Tibial nerve (tissue), 4 donors: ENCODE results near the gene SCYGR1.

ENCODE experiments used
- EP300 ChIP-seq, 2 donors: sonication (generic); formaldehyde crosslinking; IDR thresholded peaks; one replicate each; pipeline ENCODE4 v1.6.1; 2017; ENCODE audit warnings: antibody characterized with exemption in 2 of 2, mild to moderate bottlenecking in 1 of 2
- POLR2A ChIP-seq, 2 donors: fragments of 450-650 bp; IDR thresholded peaks; one replicate each; pipeline ENCODE4 v1.6.1; 2017; ENCODE audit warnings: antibody characterized with exemption in 2 of 2, mild to moderate bottlenecking in 2 of 2, moderate library complexity in 2 of 2
- TF ChIP-seq, protein P1 (sequence below), 5 experiments: fragments of 200-600 bp in 3 of 5; fragments of 450-650 bp in 2 of 5; sonication (generic) in 3 of 5; IDR thresholded peaks; one replicate each; pipeline ENCODE4 v1.5.1; 2016 to 2019; ENCODE audit warnings: antibody characterized with exemption in 5 of 5, mild to moderate bottlenecking in 3 of 5, moderate library complexity in 2 of 5

DNA sequence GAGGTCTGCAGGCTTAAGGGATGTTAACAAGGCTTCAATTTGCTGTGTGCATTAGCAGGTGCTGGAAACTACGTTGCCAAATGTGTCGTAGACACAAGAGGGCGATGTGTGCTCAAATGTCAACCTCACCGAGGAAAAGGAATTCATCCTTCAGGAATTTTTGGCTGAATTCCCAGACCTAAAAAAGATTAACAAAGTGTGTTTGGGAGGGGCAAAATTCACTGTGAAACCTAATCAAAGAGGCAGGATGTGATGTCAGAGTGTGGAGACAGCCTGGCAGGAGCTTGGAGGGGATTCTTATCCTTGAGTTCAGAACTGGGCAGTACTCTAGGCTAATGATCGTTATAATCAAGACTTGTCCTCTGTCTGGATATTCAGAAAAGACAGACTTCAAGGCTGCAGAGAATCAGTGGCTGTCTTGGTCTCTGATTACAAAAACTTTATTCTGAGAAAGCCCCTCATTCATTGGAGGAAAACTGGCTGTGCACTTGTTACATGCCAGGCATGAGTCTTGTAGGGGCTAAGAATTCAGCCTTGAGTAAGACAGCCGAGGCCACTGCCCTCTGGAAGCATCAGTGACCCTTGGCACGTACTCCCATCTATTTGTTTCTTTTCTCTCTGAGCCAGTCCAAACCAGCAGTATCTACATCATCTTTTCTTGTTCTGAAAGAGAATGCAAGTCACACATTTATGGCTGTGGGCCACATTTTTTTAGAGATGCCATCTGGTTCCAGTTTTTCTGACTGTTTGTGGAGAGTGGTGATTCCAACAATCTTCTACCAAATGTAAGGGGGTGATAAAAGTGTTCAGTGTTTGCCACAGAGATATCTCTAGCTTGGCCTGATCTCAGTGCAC lies 18.7 kb upstream of the SCYGR1 start:
- TF ChIP-seq, protein P1, sequence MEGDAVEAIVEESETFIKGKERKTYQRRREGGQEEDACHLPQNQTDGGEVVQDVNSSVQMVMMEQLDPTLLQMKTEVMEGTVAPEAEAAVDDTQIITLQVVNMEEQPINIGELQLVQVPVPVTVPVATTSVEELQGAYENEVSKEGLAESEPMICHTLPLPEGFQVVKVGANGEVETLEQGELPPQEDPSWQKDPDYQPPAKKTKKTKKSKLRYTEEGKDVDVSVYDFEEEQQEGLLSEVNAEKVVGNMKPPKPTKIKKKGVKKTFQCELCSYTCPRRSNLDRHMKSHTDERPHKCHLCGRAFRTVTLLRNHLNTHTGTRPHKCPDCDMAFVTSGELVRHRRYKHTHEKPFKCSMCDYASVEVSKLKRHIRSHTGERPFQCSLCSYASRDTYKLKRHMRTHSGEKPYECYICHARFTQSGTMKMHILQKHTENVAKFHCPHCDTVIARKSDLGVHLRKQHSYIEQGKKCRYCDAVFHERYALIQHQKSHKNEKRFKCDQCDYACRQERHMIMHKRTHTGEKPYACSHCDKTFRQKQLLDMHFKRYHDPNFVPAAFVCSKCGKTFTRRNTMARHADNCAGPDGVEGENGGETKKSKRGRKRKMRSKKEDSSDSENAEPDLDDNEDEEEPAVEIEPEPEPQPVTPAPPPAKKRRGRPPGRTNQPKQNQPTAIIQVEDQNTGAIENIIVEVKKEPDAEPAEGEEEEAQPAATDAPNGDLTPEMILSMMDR (IDR thresholded peaks at IDR 0.05) = peak; percentile 42 to 67 (median 45)
- TF ChIP-seq EP300 (IDR thresholded peaks at IDR 0.05) = peak in 1 of 2 donors; percentile 70
- no peak for TF ChIP-seq POLR2A (IDR thresholded peaks at IDR 0.05)
